HL-60 (cell line): ENCODE measurements around the gene CELF2.

Experiments
- DNase-seq, 2 experiments: peaks; one replicate each; pipeline ENCODE4 v3.0.0-alpha.2; 2010 to 2020; ENCODE audit warnings: low read depth in 1 of 2, low spot score in 1 of 2
- H3K27ac ChIP-seq: fragments of 250-450 bp; sonication (Bioruptor Pico); replicated peaks from 2 replicates; pipeline ENCODE4 v1.5.1; 2020; ENCODE audit warnings: mild to moderate bottlenecking, moderate library complexity
- H3K27me3 ChIP-seq: fragments of 250-450 bp; sonication (Bioruptor Pico); 2 replicates; pipeline ENCODE4 v1.5.1; 2021; ENCODE audit warnings: mild to moderate bottlenecking, moderate library complexity; ENCODE audit not compliant: insufficient read depth, poor library complexity, severe bottlenecking
- H3K4me3 ChIP-seq: replicated peaks from 2 replicates; pipeline ENCODE4 v1.5.1; 2011; ENCODE audit warnings: mild to moderate bottlenecking, control low read depth, low read length; ENCODE audit not compliant: insufficient read depth
- GABPA ChIP-seq: IDR thresholded peaks from 2 replicates; pipeline ENCODE4 v1.6.1; 2012; ENCODE audit warnings: low read depth
- POLR2AphosphoS5 ChIP-seq: IDR thresholded peaks from 2 replicates; pipeline ENCODE4 v1.6.1; 2012; ENCODE audit warnings: low read depth
- REST ChIP-seq: IDR thresholded peaks from 2 replicates; pipeline ENCODE4 v1.6.1; 2012; ENCODE audit warnings: low read depth; ENCODE audit not compliant: insufficient replicate concordance
- SPI1 ChIP-seq: IDR thresholded peaks from 2 replicates; pipeline ENCODE4 v1.6.1; 2012; ENCODE audit warnings: low read depth, mild to moderate bottlenecking, borderline replicate concordance
- TF ChIP-seq, protein P1 (sequence below): IDR thresholded peaks from one replicate; pipeline ENCODE4 v1.5.1; 2011; ENCODE audit warnings: low read length, control low read depth, inconsistent platforms; ENCODE audit not compliant: insufficient read depth

The CELF2 gene

GRCh38 chr10:11156480-11156879, 138.8 kb downstream of the CELF2 start:
- H3K4me3 ChIP-seq, result no peak overlapping the region
- H3K27me3 ChIP-seq, result no peaks in the 10 kb centered on the region
- no peak for TF ChIP-seq GABPA
- TF ChIP-seq, protein P1, sequence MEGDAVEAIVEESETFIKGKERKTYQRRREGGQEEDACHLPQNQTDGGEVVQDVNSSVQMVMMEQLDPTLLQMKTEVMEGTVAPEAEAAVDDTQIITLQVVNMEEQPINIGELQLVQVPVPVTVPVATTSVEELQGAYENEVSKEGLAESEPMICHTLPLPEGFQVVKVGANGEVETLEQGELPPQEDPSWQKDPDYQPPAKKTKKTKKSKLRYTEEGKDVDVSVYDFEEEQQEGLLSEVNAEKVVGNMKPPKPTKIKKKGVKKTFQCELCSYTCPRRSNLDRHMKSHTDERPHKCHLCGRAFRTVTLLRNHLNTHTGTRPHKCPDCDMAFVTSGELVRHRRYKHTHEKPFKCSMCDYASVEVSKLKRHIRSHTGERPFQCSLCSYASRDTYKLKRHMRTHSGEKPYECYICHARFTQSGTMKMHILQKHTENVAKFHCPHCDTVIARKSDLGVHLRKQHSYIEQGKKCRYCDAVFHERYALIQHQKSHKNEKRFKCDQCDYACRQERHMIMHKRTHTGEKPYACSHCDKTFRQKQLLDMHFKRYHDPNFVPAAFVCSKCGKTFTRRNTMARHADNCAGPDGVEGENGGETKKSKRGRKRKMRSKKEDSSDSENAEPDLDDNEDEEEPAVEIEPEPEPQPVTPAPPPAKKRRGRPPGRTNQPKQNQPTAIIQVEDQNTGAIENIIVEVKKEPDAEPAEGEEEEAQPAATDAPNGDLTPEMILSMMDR, result no peak
- no peak for TF ChIP-seq REST
- no peak for TF ChIP-seq POLR2AphosphoS5
- no peak for TF ChIP-seq SPI1
- H3K27ac ChIP-seq, result no peak overlapping the region
- no peak for DNase-seq

- DNase-seq, result no peak
- no peaks in the 10 kb centered on the region for H3K27me3 ChIP-seq
- TF ChIP-seq GABPA, result no peak
- no peak for TF ChIP-seq REST
- TF ChIP-seq POLR2AphosphoS5, result no peak
- TF ChIP-seq, protein P1, result no peak
- no peak for TF ChIP-seq SPI1
- H3K4me3 ChIP-seq, result no peak overlapping the region
- H3K27ac ChIP-seq, result no peak overlapping the region
These were observed 139.8 kb downstream of the CELF2 start for GRCh38 chr10:11157292-11158076.

- Histone ChIP-seq H3K27me3 (no peaks in the 10 kb centered on the region), H3K27ac (no peak overlapping the region), H3K4me3 (no peak overlapping the region)
- TF ChIP-seq REST, result no peak
- TF ChIP-seq, protein P1, result no peak
- no peak for DNase-seq
These were observed 140.4 kb downstream of the CELF2 start for GRCh38 chr10:11158080-11158479.
